IMR-90 (cell line): ENCODE measurements around the gene KRT77. TPM values are rescaled to one million over a fixed set of nuclear protein-coding genes. Genes with fewer than 3 reads are reported as not detected.

Experiments
- ATAC-seq: fragments of 200-7000 bp; cut with Tn5 transposase; 2 replicates; pipeline ENCODE4 v1.9.1; 2020; ENCODE audit warnings: low read depth, mild to moderate bottlenecking, moderate library complexity
- BruUV-seq: library from RNA; stranded (reverse); fragments of 400-500 nt; replicated peaks from 2 replicates; lab custom pipeline; 2021; lab: Mats Ljungman, UMichigan
- CTCF ChIA-PET: fragments of 300-600 bp; formaldehyde crosslinking; extraction: SDS; loops from one replicate; lab custom pipeline; 2021; ENCODE audit warnings: antibody characterized with exemption; lab: Yijun Ruan, JAX
- POLR2A ChIA-PET: fragments of 300-600 bp; sonication (Branson Sonifier 250); formaldehyde crosslinking; loops from one replicate; lab custom pipeline; 2022; ENCODE audit warnings: antibody characterized with exemption; ENCODE audit not compliant: unreplicated experiment; lab: Charles Lee
- DNase-seq: peaks from one replicate; pipeline ENCODE4 v3.0.0; 2013
- H2AFZ ChIP-seq: replicated peaks from 2 replicates; pipeline ENCODE3; 2013; ENCODE audit warnings: low read length, mild to moderate bottlenecking; ENCODE audit not compliant: poor library complexity
- H2AK5ac ChIP-seq: 2 replicates; pipeline ENCODE4 v1.6.1; 2013; ENCODE audit warnings: low read depth, low read length, inconsistent platforms
- H2AK9ac ChIP-seq: replicated peaks from 2 replicates; pipeline ENCODE3; 2013; ENCODE audit warnings: mild to moderate bottlenecking, low read depth, low read length, moderate library complexity; ENCODE audit not compliant: poor library complexity
- H2BK120ac ChIP-seq: 2 replicates; pipeline ENCODE4 v1.6.1; 2013; ENCODE audit warnings: low read depth, low read length, inconsistent platforms
- H2BK15ac ChIP-seq: 3 replicates; pipeline ENCODE4 v1.6.1; 2013; ENCODE audit warnings: low read depth, low read length, inconsistent platforms
- H2BK20ac ChIP-seq: 2 replicates; pipeline ENCODE4 v1.6.1; 2013; ENCODE audit warnings: low read depth, mild to moderate bottlenecking, inconsistent platforms, low read length, moderate library complexity
- H2BK5ac ChIP-seq: 2 replicates; pipeline ENCODE4 v1.6.1; 2013; ENCODE audit warnings: mild to moderate bottlenecking, low read depth, low read length, inconsistent platforms; ENCODE audit not compliant: poor library complexity, severe bottlenecking
- H3K14ac ChIP-seq: replicated peaks from 2 replicates; pipeline ENCODE4 v1.6.1; 2013; ENCODE audit warnings: low read depth, low read length, inconsistent platforms
- H3K18ac ChIP-seq: 2 replicates; pipeline ENCODE4 v1.6.1; 2013; ENCODE audit warnings: low read depth, low read length, control low read depth
- H3K23ac ChIP-seq: 2 replicates; pipeline ENCODE4 v1.6.1; 2013; ENCODE audit warnings: low read depth, low read length, inconsistent platforms
- H3K27ac ChIP-seq: 2 replicates; pipeline ENCODE4 v1.5.1; 2013; ENCODE audit warnings: mild to moderate bottlenecking, control low read depth, low read length; ENCODE audit not compliant: insufficient read depth
- H3K27me3 ChIP-seq: 2 replicates; pipeline ENCODE4 v1.6.1; 2013; ENCODE audit warnings: low read length; ENCODE audit not compliant: control insufficient read depth, insufficient read depth
- H3K36me3 ChIP-seq: 2 replicates; pipeline ENCODE4 v1.6.1; 2013; ENCODE audit warnings: low read length, mixed read lengths; ENCODE audit not compliant: control insufficient read depth, insufficient read depth
- H3K4ac ChIP-seq: 2 replicates; pipeline ENCODE4 v1.6.1; 2013; ENCODE audit warnings: low read depth, low read length, inconsistent platforms
- H3K4me1 ChIP-seq: 2 replicates; pipeline ENCODE4 v1.6.1; 2013; ENCODE audit warnings: low read length, mixed read lengths; ENCODE audit not compliant: control insufficient read depth, insufficient read depth
- H3K4me2 ChIP-seq: 2 replicates; pipeline ENCODE4 v1.6.1; 2013; ENCODE audit warnings: low read depth, mild to moderate bottlenecking, control low read depth, low read length, moderate library complexity
- H3K4me3 ChIP-seq: 2 replicates; pipeline ENCODE4 v1.5.1; 2013; ENCODE audit warnings: low read depth, mild to moderate bottlenecking, control low read depth, low read length, moderate library complexity; ENCODE audit not compliant: insufficient read depth
- H3K56ac ChIP-seq: 2 replicates; pipeline ENCODE4 v1.6.1; 2013; ENCODE audit warnings: low read length, inconsistent platforms; ENCODE audit not compliant: insufficient read depth; ENCODE audit errors: extremely low read depth
- H3K79me1 ChIP-seq, 2 experiments: 2 replicates each; pipeline ENCODE4 v1.6.1; 2013; ENCODE audit warnings: low read length in 2 of 2, inconsistent platforms in 1 of 2, low read depth in 1 of 2
- H3K9ac ChIP-seq: 2 replicates; pipeline ENCODE4 v1.6.1; 2013; ENCODE audit warnings: low read depth, low read length, control low read depth
- H3K9me1 ChIP-seq: 2 replicates; pipeline ENCODE4 v1.6.1; 2013; ENCODE audit warnings: low read length, inconsistent platforms; ENCODE audit not compliant: insufficient read depth
- H3K9me3 ChIP-seq: 2 replicates; pipeline ENCODE4 v1.6.1; 2013; ENCODE audit warnings: low read length; ENCODE audit not compliant: control insufficient read depth, insufficient read depth
- H4K20me1 ChIP-seq: 2 replicates; pipeline ENCODE4 v1.6.1; 2013; ENCODE audit warnings: low read length, inconsistent platforms; ENCODE audit not compliant: insufficient read depth
- H4K5ac ChIP-seq: 2 replicates; pipeline ENCODE4 v1.6.1; 2013; ENCODE audit warnings: mild to moderate bottlenecking, low read depth, low read length, control low read depth
- H4K8ac ChIP-seq, 2 experiments: 2 replicates each; pipeline ENCODE4 v1.6.1; 2013; ENCODE audit warnings: low read depth in 2 of 2, low read length in 2 of 2, control low read depth in 1 of 2, inconsistent platforms in 1 of 2
- H4K91ac ChIP-seq: 2 replicates; pipeline ENCODE4 v1.6.1; 2013; ENCODE audit warnings: low read depth, low read length, inconsistent platforms; ENCODE audit not compliant: insufficient read depth
- BHLHE40 ChIP-seq: fragments of 150-350 bp; IDR thresholded peaks from 2 replicates; pipeline ENCODE4 v1.6.1; 2016; ENCODE audit warnings: mild to moderate bottlenecking, low read depth, low read length
- CEBPB ChIP-seq: IDR thresholded peaks from 2 replicates; pipeline ENCODE4 v1.6.1; 2012; ENCODE audit warnings: low read depth, low read length, improper control_type of control experiment
- CHD1 ChIP-seq: IDR thresholded peaks from 2 replicates; pipeline ENCODE4 v1.6.1; 2012; ENCODE audit warnings: low read depth, low read length, improper control_type of control experiment
- CTCF ChIP-seq: conservative IDR thresholded peaks from 2 replicates; pipeline ENCODE4 v1.5.1; 2012; ENCODE audit warnings: mild to moderate bottlenecking, low read depth, low read length, improper control_type of control experiment
- FOS ChIP-seq: fragments of 150-350 bp; IDR thresholded peaks from 2 replicates; pipeline ENCODE4 v1.6.1; 2016; ENCODE audit warnings: low read depth, low read length
- MAFK ChIP-seq: IDR thresholded peaks from 2 replicates; pipeline ENCODE4 v1.6.1; 2012; ENCODE audit warnings: low read depth, low read length, improper control_type of control experiment
- MXI1 ChIP-seq: IDR thresholded peaks from 2 replicates; pipeline ENCODE4 v1.6.1; 2012; ENCODE audit warnings: low read depth, mild to moderate bottlenecking, low read length, moderate library complexity, borderline replicate concordance
- NFE2L2 ChIP-seq: fragments of 150-350 bp; IDR thresholded peaks from 2 replicates; pipeline ENCODE4 v1.6.1; 2016; ENCODE audit warnings: low read depth, mild to moderate bottlenecking, low read length
- POLR2A ChIP-seq: IDR thresholded peaks from 2 replicates; pipeline ENCODE4 v1.6.1; 2012; ENCODE audit warnings: mild to moderate bottlenecking, low read depth, low read length
- RAD21 ChIP-seq: IDR thresholded peaks from 2 replicates; pipeline ENCODE4 v1.6.1; 2012; ENCODE audit warnings: low read length, improper control_type of control experiment
- RCOR1 ChIP-seq: IDR thresholded peaks from 2 replicates; pipeline ENCODE4 v1.6.1; 2012; ENCODE audit warnings: mild to moderate bottlenecking, low read length, improper control_type of control experiment; ENCODE audit not compliant: insufficient replicate concordance
- RFX5 ChIP-seq: IDR thresholded peaks from 2 replicates; pipeline ENCODE4 v1.8.0; 2012; ENCODE audit warnings: low read depth, mild to moderate bottlenecking, low read length, moderate library complexity
- SMC3 ChIP-seq: fragments of 150-350 bp; IDR thresholded peaks from 2 replicates; pipeline ENCODE4 v1.6.1; 2016; ENCODE audit warnings: low read depth, mild to moderate bottlenecking, antibody characterized with exemption, low read length, moderate library complexity
- USF2 ChIP-seq: fragments of 150-350 bp; IDR thresholded peaks from 2 replicates; pipeline ENCODE4 v1.6.1; 2017; ENCODE audit warnings: mild to moderate bottlenecking, antibody characterized with exemption, low read length, low read depth
- WGBS, 2 experiments: methylation state at CpG; one replicate each; pipeline versions ENCODE4 v1.1.5 to v1.1.7; 2013; ENCODE audit warnings: missing lambda C conversion rate in 2 of 2; ENCODE audit not compliant: insufficient read length in 1 of 2; ENCODE audit errors: extremely low coverage in 2 of 2; 5-methylcytosine and 5-hydroxymethylcytosine counted together
- dilution Hi-C: fragments of 300-500 bp; cut with HindIII; formaldehyde crosslinking; loops from one replicate; pipeline ENCODE4 v1.14.3; 2018; ENCODE audit warnings: low sequenced_read_pairs; ENCODE audit not compliant: unreplicated experiment
- in situ Hi-C: fragments of 300-500 bp; cut with MboI; formaldehyde crosslinking; loops from 3 replicates; pipeline ENCODE4 v1.14.3; 2019; ENCODE audit warnings: low sequenced_read_pairs, inconsistent platforms, mixed read lengths
- intact Hi-C: fragments of 100-400 bp; cut with micrococcal nuclease; formaldehyde crosslinking; loops from 2 replicates; pipeline ENCODE4 v1.10.0; 2022
- polyA plus RNA-seq, 3 experiments: library from polyadenylated mRNA; depleted of rRNA; stranded (reverse); fragments of >200 nt; gene quantifications; 2 replicates each; pipeline ENCODE4 v1.2.3, GENCODE V29; 2012; ENCODE audit warnings: low replicate concordance in 1 of 3
- total RNA-seq: library from RNA; depleted of rRNA; stranded (reverse); fragments of >200 nt; gene quantifications from 2 replicates; pipeline ENCODE4 v1.2.3, GENCODE V29; 2012

Gene KRT77
- total and polyA plus RNA-seq, 2 of the 4 experiments (the other 2 are of a cell fraction): not detected

GRCh38 chr12:52727037-52727436 is 23.7 kb upstream of the KRT77 start:
- H3K9me3 ChIP-seq: no peaks in the 10 kb centered on the region
- in situ Hi-C loops: no loop called here
- no peak overlapping the region for H3K56ac ChIP-seq

More at GRCh38 chr12:52727037-52727436, 23.7 kb upstream of the KRT77 start:
- Histone ChIP-seq H3K9me1 (no peaks in the 10 kb centered on the region), H4K8ac (no peak overlapping the region), H4K91ac (no peak overlapping the region), H3K27ac (no peak overlapping the region), H3K27me3 (peaks cover 6% of the 10 kb centered on the region), H3K36me3 (no peaks in the 10 kb centered on the region), H2AK9ac (no peak overlapping the region), H2BK120ac (no peak overlapping the region), H3K18ac (no peak overlapping the region), H2AK5ac (no peak overlapping the region), H3K79me1 (no peaks in the 10 kb centered on the region), H2BK5ac (no peak overlapping the region), H3K9ac (no peak overlapping the region), H3K4me1 (no peaks in the 10 kb centered on the region), H3K4me3 (no peak overlapping the region), H2BK20ac (no peak overlapping the region), H3K23ac (no peak overlapping the region), H3K4me2 (no peak overlapping the region), H4K20me1 (no peaks in the 10 kb centered on the region), H2BK15ac (no peak overlapping the region), H3K14ac (no peak overlapping the region), H3K4ac (no peak overlapping the region), H4K5ac (no peak overlapping the region), H2AFZ (no peak overlapping the region)
- no peak for TF ChIP-seq CHD1
- no peak for TF ChIP-seq RAD21
- no peak for TF ChIP-seq CEBPB
- no peak for TF ChIP-seq BHLHE40
- no peak for TF ChIP-seq CTCF
- no peak for TF ChIP-seq RFX5
- TF ChIP-seq USF2: no peak
- no peak for TF ChIP-seq MAFK
- no peak for TF ChIP-seq FOS
- no peak for TF ChIP-seq NFE2L2
- no peak for TF ChIP-seq MXI1
- TF ChIP-seq POLR2A: no peak
- no peak for TF ChIP-seq SMC3
- TF ChIP-seq RCOR1: no peak
- WGBS, 2 experiments: 76% methylated on average over 4 of the region's 4 CpGs; no CpG with 5 or more reads in 1 of the 2 experiments
- no TSS peak for BruUV-seq
- intact Hi-C loops (loop anchor here (10.0 kb wide), 1 partner anchor 138 kb away; no protein-coding TSS in a partner anchor), dilution Hi-C loops (no loop called here)
- DNase-seq (no peak), ATAC-seq (no peak)
- ChIA-PET CTCF (no interaction called here), POLR2A (no interaction called here)
